GM21423 (cell line): Measurements from ENCODE around the gene MOSMO.
"Not testable (repeated sequence)": the region's sequence is repeated elsewhere in the genome, so short reads cannot be mapped to it uniquely, and the experiment has no call there.

Experiments used
- ATAC-seq: cut with Tn5 transposase; IDR thresholded peaks from one replicate; pipeline ENCODE4 v1.9.1; 2021; ENCODE audit warnings: mild to moderate bottlenecking, moderate library complexity; ENCODE audit not compliant: unreplicated experiment

The MOSMO gene

GRCh38 chr16:22043882-22044281 lies 36.0 kb downstream of the MOSMO start:
- not testable (repeated sequence) for ATAC-seq

GRCh38 chr16:22045888-22046287 lies 38.0 kb downstream of the MOSMO start:
- ATAC-seq: not testable (repeated sequence)

GRCh38 chr16:22050963-22051362 lies 43.1 kb downstream of the MOSMO start:
- ATAC-seq: no peak

- ATAC-seq: no peak
Observed at GRCh38 chr16:22052980-22053379, 45.1 kb downstream of the MOSMO start.

GRCh38 chr16:22053921-22054341 lies 46.0 kb downstream of the MOSMO start:
- ATAC-seq: no peak

- ATAC-seq: no peak
Observed at GRCh38 chr16:22054847-22055590, 47.1 kb downstream of the MOSMO start.

GRCh38 chr16:22055881-22056280 lies 48.0 kb downstream of the MOSMO start:
- no peak for ATAC-seq

GRCh38 chr16:22063888-22064467 lies 56.1 kb downstream of the MOSMO start:
- ATAC-seq: no peak

GRCh38 chr16:22065252-22065651 lies 57.3 kb downstream of the MOSMO start:
- no peak for ATAC-seq

GRCh38 chr16:22070361-22071330 lies 62.7 kb downstream of the MOSMO start:
- ATAC-seq: no peak

GRCh38 chr16:22071331-22071910 lies 63.5 kb downstream of the MOSMO start:
- no peak for ATAC-seq

GRCh38 chr16:22073350-22073749 lies 65.4 kb downstream of the MOSMO start:
- no peak for ATAC-seq

GRCh38 chr16:22075043-22075757 lies 67.3 kb downstream of the MOSMO start:
- no peak for ATAC-seq

GRCh38 chr16:22075776-22076175 lies 67.9 kb downstream of the MOSMO start:
- ATAC-seq: no peak

GRCh38 chr16:22077700-22078313 lies 69.9 kb downstream of the MOSMO start:
- no peak for ATAC-seq

GRCh38 chr16:22078656-22079055 lies 70.7 kb downstream of the MOSMO start:
- no peak for ATAC-seq

GRCh38 chr16:22081050-22081449 lies 73.1 kb downstream of the MOSMO start:
- no peak for ATAC-seq

- ATAC-seq: no peak
Observed at GRCh38 chr16:22086440-22086839, 78.5 kb downstream of the MOSMO start.

- no peak for ATAC-seq
Observed at GRCh38 chr16:22088642-22089041, 80.7 kb downstream of the MOSMO start.

- ATAC-seq: no peak
Observed at GRCh38 chr16:22089910-22090309, 82.0 kb downstream of the MOSMO start.
